CD4-positive, alpha-beta T cell treated with Interleukin-6 at 100 ng/mL for 8 hours (primary cell): ENCODE data around the gene PCSK6.
A peak's percentile ranks its signal among the peaks of the same experiment; 100 is the strongest.

Experiments used
- DNase-seq: peaks from one replicate; pipeline ENCODE4 v3.0.0-alpha.2; 2020; ENCODE audit warnings: mixed read lengths, low spot score

Gene PCSK6

DNA sequence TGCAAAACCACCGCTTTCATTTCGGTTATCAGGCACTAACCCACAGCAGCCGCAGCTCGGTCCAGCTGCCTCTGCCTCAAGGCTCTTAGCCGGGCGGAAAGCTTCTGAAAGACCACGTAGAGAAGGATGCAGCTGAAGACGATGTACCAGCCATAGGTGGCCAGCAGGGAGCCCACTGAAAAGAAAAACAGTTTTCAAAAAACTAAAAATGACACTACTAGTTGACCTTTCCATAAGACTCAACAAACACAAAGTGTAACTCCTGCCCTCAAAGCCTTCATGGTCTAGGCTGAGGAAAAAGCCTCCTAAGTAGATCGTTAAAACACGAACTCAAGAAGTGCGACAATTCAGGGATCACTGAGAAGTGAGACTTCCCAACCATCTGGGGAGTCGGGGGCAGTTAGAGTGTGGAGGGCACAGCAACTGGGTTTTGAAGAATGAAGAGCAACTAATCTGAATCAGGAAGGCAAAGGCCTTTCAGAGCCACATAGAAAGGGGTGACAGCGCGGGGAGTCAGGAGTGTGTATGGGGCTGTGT is 212.9 kb downstream of the PCSK6 start:
- no peak for DNase-seq

DNA sequence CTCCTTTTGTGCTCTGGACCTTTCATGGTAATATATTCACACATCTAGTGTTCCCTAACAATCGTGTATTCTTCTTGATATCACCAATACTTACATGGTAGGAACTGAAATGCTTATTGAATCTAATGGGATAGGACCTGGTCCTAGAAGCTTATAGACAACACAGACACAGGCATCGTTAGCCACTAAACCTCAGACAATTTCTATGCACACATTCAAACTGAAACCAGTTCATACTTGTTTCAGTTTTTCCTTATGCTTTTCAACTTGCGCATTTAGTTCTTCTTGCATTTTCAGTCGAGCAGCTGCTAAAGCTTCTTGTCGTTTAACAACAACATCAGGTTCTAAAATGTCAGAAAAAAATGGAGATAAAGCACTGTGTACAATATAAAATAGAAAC is 214.5 kb downstream of the PCSK6 start:
- no peak for DNase-seq

DNA sequence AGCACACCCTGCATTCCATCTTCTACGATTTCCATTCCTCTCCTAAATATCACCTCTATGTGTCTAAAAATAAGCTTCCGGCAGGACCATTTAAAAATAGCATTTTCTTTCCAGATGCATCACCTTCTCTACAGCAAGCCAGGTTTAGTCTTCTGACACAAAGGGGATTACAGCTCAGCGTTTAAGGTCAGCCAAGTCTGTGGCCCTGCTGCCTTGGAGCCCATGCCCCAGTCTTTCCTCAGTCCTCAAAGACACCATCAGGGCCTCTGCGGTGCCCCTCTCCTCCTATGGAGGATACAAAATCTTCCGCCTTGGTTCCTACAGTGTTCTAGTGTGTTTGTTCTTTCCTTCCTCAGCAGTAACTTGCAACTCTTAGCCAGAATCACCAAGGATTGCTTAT is 216.0 kb downstream of the PCSK6 start:
- DNase-seq: no peak

- no peak for DNase-seq
Observed at GRCh38 chr15:101272584-101272983, 216.9 kb downstream of the PCSK6 start.

DNA sequence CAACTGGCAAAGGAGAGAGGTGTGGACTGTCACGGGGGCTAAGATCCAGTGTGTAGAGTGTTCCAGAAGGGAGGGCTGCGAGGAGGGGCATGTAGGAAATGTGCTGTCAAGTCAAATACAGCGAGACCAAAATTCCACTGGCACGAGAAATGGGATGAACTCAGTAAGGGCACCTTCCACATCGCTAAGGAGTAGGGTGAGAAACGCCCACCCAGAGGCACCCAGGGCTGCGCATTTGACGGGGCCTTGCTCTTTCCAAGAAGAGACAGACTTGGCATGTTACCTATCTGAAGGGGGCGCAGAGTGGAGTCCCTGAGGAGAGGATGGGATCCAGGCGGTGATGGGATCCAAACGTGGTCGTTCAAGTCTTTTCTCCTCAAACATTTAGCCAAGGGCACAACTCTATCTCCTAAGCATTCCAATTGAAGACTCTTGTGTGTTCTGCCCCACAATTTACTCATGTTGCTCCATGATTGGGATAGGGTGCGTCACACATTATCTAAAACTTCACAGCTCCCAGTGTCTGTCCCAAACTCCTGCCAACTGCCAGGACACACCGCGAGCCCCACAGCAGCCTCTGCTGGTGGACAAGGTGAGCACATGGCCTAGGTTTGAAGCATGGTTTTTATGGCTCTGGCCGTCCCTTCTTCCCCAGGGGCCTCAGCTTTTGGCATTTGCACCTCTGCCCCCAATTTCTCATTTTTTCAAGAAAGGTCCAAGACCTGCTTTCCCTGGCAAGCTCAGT is 219.9 kb downstream of the PCSK6 start:
- DNase-seq: no peak

- no peak for DNase-seq
Observed at GRCh38 chr15:101267320-101268104, 222.0 kb downstream of the PCSK6 start.

DNA sequence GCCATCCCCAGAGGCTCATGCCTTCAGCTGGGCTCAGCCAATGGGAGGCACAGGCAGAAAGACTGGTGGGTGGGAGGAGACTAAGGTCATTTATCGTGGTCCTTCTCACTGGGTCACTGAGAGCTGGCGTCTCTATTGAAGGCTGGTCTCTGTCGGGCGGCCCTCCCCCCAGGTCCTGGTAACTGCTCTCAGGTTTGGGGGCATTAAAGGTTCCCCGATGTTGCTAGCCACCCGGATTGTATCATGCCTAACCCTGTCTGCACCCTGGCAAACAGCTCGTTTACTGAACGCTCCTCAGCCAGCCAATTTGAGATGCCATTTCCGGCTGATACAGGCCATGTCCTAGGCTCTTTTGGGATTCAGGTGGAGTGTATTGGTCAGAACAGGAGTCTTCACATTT is 222.7 kb downstream of the PCSK6 start:
- DNase-seq: no peak

- DNase-seq: no peak
Observed at GRCh38 chr15:101266034-101266433, 223.5 kb downstream of the PCSK6 start.

DNA sequence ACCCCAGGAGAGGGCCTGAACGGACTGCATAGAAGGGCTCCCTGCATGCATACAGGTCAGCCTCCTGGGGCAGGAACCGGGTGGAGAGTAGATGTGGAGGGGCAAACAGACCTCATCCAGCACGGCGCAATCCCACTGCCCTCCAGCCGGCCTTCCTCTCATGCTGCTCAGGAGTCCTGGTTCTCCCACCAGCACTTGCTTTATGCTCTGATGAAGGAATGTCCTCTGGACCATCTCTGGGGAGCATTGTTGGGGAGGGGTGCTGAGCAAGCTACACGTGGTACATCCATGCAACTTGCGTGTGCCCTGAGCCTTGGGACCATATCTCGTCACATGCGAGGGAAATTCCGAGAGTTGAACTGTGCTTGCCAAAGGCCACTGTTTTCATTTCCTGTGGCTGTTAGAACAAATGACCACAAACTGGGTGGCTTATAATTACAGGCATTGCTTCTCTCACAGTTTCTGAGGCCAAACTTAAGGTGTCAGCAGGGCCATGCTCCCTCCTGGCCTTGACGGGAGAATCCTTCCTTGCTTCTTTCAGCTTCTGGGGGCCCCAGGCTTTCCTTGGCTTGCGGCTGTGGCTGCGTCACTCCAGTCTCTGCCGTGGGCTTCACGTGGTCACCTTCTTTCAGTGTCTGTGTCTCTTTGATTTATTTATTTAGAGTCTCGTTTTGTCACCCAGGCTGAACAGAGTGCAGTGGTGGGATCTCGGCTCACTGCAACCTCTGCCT is 224.4 kb downstream of the PCSK6 start:
- no peak for DNase-seq

DNA sequence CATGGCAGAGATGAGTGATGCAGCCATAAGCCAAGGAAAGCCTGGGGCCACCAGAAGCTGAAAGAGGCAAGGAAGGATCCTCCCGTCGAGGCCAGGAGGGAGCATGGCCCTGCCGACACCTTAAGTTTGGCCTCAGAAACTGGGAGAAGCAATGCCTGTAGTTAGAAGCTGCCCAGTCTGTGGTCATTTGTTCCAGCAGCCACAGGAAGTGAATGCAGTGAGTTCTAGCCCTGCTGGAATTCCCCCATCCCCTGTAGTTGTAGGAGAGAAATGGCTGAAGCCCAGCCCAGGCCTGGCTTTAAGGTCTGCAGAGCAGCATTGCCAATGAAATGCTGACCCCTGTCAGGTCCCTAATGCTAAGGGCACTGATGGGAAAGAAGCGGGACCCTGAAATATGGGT is 225.5 kb downstream of the PCSK6 start:
- DNase-seq: no peak

DNA sequence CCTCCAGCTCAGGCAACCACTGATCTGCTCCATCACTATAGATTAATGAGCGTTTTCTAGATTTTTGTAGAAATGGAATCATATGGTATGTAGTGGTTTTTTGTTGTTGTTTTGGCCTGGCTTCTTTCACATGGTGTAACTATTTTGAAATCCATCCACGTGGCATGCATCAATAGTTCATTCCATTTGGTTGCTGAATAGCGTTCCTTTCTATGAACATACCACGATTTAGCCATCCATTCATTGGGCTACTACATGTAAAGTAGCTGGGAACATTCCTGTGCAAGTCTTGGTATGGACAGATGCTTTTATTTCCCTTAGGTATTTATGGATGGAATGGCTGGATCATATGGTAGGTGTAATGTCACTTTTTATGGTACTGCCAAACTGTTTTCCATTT is 227.0 kb downstream of the PCSK6 start:
- no peak for DNase-seq

DNA sequence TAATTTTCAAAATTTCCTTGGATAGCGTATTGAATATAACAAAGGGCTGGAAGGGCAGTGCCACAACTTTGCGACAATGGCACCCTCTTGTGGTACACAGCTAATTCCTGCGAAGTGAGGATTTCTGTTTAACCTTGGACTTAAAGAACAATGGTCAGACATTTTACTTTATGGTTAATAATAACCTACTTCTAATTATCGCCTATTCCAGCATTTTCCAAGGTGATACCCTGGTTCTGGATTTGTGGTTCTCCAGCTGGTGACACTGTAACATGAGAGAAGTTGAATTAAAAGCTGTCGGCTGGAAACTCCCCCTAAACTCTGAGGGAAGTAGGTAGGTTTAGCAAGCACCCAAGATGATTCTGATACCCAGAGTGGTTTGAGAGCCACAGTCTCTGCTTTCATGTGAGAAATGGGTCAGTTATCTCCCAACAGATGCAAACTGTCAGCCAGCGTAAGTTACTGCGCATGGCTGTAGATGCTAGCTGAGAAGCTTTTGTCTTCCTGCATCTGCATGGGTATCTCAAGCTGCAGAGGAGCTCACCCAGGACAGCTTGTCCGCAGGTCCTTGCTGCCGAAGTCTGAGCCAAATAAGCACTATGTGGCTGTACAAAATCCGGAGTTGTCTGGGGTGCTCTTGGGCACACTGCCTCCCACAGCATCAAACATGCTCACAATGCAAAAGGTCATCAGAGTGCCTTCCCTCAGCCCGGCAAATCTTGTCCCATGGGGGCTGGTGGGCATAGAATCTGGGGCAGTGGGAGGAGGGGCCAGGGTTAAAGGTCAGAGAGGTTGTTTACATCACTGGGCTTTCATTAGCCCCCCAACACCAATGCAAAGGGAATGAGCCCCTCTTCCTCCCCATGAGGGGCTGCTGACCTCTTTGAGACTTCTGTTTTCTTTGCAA is 231.0 kb downstream of the PCSK6 start:
- DNase-seq: peak; percentile 59

GRCh38 chr15:101256757-101257156 is 232.8 kb downstream of the PCSK6 start:
- no peak for DNase-seq

- no peak for DNase-seq
Observed at GRCh38 chr15:101255615-101256241, 233.8 kb downstream of the PCSK6 start.

GRCh38 chr15:101255051-101255395 is 234.5 kb downstream of the PCSK6 start:
- no peak for DNase-seq

DNA sequence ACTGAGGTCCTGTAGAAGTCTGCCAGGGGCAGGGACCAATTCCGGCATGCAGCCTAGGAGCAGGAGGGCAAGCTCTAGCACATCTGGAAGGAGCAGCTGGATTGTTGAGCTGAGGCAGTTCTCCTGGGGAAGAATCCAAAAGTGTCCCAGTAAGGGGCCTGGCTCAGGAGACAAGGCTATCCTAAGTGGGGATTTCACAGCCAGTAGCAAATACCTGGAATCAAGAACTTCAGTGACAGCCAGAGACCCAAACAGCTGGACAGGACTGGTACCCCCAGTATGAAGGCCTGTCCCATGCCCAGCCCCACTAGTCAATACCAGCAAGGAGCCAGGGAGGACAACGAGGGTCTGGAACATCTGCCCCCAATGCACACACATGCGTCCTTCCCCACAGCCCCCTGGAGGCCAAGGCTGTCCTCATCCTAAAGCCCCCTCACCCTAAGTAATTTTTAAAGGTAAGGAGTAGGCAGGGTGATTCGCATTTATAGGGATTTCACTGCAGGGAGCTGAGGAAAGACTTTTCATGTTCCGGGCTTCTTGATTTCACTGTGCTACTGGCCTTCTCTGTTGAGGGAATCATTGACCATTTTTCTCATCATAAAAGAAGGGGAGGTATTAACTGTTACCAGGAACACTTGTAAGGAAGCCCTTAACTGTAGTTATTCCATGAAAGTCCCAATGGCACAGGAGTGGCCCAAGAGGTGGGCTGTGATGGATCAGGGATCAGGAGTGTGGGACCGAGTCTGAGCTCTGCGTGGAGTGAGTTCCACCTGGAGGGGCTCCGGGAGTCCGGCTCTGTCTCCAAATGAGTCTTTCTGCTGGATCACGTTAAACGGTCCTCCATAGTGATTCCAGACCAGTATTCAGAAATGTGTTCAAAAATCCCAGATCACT is 235.1 kb downstream of the PCSK6 start:
- DNase-seq: no peak
